Epithelial cell of prostate (primary cell): Measurements from ENCODE around the gene C19orf25.

Source experiments
- DNase-seq: peaks from one replicate; pipeline ENCODE4 v3.0.0-alpha.2; 2011; ENCODE audit warnings: low read depth, low spot score
- H3K27ac ChIP-seq: fragments of 450-650 bp; 2 replicates; pipeline ENCODE4 v1.5.1; 2017; ENCODE audit warnings: mild to moderate bottlenecking

Gene C19orf25

DNA sequence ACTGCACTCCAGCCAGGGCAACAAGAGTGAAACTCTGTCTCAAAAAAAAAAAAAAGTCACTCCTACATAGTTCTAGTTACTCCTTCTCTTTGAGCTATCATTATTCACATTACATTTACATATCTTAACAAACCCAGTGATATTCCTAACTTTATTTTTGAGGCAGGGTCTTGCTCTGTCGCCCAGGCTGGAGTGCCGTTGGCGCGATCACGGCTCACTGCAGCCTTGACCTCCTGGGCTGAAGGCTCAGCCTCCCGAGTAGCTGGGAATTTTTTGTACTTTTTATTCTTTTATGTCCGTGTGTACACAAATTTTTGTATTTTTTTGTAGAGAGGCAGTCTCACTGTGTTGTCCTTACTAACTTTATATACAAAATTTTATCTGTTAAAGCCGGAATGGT, 41.4 kb downstream of the C19orf25 start:
- peak overlapping the region; percentile 81 for H3K27ac ChIP-seq
- DNase-seq = no peak

DNA sequence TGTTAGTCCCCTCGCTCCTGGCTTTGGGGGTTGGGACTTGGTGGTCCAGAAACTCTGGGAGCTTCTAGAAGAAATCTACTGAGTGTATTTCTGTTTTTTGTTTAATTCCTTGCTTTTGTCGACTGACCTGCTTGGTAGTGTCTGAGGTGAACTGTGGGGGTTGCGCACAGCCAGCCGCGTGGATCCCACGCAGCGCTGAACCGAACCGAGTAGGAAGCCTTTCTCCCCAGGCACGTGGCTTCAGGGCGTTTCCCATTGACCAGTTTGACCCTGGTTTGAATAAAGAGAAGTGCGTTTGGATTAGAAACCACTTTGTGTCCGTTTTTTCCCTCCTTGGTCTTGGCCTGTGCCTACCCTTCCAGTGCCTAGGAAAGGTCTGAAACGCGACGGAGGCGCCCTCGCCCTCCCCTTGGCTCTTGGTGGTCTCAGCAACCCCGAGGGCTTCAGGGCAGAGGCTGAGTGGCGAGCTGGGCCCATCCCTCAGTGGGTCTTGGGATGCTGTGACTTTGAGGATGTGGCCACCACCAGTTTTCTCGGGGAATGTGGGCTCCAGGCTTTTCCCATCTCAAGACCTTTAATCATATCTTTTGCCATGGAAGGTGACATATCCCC, 43.5 kb downstream of the C19orf25 start:
- H3K27ac ChIP-seq = no peak overlapping the region
- no peak for DNase-seq

DNA sequence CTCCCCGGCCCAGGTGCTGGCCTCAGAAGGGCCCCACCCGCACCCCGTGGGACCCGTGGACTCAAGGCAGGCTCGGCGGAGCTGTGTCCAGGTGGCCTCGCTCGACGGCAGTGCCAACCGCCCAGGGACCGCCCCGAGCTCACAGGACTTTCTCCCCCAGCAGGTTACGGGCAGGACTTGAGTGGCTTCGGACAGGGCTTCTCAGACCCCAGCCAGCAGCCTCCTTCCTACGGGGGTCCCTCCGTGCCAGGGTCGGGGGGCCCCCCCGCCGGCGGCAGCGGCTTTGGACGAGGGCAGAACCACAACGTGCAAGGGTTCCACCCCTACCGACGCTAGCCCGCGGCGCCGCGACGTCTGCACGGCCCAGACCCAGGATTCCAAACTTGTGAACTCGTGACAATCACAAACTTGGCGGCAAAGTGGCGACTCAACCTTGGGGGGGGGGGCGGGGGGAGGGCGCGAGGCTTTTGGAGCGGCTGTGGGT, 44.4 kb downstream of the C19orf25 start:
- no peak for DNase-seq
- no peak overlapping the region for H3K27ac ChIP-seq

DNA sequence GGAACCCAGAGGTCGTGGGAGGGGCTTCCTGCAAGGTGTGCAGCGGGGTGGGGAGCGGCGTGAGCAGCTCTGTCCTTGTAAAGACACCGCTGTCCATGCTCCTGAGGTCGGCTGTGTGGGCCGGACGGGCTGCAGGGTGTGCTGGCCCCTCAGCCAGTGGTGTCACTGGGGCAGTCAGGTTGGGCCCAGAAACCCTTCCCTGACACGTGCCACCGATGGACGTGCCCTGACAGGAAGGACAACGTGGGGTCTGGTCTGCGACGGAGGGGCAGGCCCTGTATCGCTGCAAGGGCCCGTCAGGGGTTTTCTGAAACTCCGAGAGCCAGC, 45.0 kb downstream of the C19orf25 start:
- H3K27ac ChIP-seq = no peak overlapping the region

DNA sequence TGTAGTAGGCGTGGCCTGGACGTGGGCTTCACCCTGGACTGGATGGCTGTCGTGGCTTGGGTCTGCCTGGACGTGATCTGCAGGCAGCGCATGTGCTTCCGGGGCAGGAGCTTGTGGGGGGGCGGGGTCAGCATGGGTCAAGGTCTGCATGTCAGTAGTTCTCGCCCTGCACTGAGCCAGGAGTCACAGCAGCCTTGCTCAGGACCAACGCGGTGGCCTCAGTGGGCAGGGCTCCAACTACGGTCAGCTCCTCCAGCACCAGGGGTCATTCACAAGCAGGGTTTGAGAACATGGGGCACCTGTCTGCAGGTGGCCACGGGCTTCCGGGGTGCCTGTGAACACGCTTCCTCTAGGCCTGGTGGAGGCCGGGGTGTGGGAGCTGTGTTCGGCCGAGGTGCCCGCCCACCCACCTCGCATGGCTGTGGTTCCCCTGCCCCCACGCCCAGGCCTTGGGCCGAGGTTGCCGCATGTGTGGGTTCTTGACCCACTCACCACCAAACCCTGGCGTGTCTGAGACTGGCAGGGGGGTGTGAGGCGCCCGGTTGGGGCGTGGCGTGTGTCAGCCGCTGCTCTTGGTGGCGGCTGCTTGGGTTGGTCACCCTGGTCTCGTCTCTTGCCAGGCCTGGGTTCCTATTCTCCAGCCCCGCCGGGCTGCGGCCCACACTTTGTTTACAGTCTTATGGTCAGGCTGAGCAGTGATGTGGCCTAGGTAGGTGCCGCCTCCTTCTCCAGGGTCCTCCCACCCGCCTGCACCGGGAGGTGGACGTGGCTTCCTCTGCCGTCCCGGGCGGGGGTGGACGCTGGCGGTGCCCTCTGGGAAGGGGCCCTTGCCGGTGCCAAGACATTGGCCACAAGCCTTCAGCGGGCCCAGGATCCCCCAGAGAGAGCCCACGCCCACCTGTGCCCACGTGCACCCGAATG, 45.6 kb downstream of the C19orf25 start:
- no peak overlapping the region for H3K27ac ChIP-seq
- no peak for DNase-seq

More for the DNA sequence above, 45.0 kb downstream of the C19orf25 start:
- DNase-seq = no peak

DNA sequence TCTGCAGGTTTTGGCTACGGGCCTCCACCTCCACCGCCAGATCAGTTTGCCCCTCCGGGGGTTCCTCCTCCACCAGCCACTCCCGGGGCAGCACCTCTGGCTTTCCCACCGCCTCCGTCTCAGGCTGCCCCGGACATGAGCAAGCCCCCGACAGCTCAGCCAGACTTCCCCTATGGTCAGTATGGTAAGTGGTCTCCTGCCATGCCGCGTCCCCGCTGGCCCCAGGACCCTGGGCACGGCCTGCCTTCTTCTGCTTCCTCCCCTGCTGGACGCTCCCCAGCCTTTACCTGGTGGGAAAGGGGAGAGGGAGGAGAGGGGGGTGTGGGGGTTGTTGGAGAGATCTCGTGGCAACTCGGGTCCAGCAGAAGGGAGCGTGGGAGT, 46.5 kb downstream of the C19orf25 start:
- H3K27ac ChIP-seq = no peak overlapping the region
- no peak for DNase-seq

DNA sequence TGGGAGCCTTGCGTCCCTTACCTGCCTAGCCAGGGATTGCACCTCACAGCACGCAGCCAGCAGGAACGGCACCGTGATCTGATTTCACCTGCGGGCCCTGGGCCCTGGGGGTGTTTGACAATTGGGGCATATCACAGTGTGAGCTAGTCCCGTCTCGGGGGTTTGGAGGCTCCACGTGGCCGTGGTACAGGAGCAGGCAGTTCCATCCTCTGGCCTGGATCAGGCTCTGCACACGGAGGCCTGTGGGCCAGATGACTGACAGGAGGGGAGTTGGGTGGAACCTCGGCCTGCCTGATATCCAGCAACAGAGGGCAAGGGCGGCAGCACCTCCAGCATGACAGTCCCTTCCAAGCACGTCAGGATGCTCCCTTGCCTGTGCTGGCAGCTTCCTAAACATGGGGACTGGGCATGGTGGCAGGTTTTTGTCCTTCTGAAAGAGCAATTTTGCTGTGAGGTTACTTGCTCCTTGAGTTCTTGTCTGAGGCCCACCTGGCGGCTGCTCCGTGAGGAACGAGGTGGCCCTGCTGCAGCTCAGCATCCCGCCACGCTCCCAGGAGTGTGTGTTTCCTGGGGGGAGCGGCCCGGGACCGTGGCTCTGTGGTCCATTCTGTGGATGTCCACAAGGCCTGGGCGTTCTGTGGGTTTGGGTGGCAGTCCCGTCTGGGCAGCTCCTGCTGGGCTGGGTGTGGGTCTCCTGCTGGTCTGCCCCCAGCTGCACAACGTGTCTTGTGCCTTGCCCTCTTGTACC, 47.1 kb downstream of the C19orf25 start:
- DNase-seq = no peak
- no peak overlapping the region for H3K27ac ChIP-seq

DNA sequence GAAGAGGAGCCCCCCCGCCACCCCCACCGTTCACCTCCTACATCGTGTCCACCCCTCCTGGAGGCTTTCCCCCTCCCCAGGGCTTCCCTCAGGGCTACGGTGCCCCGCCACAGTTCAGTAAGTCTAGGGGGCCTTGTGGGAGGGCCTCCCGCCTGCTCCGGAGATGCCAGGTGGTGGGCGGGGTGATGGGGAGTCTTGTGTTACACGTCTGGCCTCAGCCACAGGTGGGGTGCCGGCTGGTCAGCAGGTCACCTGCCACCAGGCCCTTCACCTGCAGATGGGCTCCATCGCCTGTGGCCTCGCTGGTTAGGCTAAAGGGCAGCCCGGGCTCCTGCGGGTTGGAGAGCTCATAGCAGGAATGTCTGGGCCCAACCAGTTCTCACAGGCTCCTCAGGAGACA, 48.8 kb downstream of the C19orf25 start:
- no peak for DNase-seq
- no peak overlapping the region for H3K27ac ChIP-seq

DNA sequence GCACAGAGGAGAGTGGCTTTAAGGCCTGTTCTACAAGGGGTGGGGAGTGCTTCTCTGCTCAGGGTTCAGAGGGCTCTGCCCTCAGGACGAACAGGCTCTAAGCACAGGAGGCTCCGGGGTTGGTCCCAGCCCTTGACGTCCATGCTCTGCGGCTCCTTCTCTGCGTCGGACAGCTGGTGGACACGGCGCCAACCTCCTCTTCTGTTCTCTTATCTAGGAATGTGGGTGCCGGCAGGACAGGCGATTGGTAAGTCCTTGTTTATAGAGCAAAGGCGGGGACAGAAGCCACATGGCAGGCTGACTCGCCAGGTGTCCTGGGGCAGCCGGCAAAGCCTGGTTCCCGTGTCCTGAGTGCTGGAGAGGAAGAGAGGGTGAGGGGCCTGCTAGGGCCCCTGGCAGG, 49.3 kb downstream of the C19orf25 start:
- no peak for DNase-seq
- H3K27ac ChIP-seq = no peak overlapping the region

DNA sequence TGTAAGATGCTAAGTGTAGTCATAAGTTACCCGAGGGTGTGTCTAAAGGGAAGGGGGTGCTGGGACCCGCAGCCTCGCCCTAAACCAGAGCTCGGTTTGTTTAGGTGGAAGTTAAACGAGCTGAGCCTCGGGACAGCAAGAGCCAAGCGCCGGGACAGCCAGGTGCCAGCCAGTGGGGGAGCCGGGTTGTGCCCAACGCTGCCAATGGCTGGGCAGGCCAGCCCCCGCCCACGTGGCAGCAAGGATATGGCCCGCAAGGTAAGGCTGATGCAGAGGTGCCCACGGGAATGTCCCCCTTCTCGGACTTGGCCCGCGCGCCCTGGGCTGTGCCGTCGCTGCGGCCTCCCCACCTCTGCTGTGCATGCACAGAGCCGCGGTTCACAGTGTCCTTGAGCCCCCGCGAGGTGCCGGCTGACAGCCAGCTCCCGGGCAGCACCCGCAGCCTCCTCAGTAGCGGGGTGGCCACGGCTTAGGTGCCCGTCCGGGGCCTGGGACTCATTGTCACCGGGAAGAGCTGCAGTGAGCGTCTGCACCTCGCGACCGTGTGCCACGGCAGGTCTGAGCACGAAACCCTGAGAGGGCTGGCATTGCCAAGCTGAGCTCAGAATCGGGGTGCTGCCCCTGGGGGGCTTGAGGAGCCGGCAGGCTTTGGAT, 50.1 kb downstream of the C19orf25 start:
- H3K27ac ChIP-seq = no peak overlapping the region

DNA sequence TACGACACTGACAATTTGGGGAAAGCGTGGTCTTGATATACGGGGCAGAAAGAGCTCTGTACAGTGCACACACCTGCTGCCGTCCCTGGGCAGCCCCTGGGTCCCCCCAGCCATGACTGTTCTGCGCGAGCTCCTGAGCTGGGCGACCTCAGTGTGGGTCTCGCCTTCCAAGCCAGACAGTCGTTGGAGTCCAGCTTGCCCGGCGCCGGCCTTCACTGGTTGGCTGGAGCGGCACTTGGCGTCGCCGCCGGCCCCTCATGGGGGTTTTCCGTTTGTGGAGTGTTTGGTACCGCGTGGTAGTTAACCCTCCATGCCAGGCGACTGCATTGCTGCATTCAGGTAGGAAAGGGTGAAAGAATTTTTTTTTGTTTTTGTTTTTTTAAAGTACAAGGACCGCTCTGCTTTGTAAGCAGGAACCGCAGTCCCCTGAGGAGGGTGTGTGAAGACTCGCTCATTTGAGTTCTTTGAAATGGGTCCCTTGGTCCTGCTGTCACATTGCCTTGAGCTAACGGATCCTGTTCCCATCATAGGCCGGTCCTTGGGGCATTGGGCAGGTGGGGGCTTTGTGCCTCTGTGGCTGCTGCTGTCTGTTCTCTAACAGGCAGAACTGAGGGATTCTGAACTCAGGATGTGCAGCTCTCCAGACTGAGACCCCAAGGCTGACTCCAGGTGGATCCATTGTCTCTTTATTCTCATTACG, 51.6 kb downstream of the C19orf25 start:
- H3K27ac ChIP-seq = no peak overlapping the region
- no peak for DNase-seq

More for the DNA sequence above, 50.1 kb downstream of the C19orf25 start:
- no peak for DNase-seq

DNA sequence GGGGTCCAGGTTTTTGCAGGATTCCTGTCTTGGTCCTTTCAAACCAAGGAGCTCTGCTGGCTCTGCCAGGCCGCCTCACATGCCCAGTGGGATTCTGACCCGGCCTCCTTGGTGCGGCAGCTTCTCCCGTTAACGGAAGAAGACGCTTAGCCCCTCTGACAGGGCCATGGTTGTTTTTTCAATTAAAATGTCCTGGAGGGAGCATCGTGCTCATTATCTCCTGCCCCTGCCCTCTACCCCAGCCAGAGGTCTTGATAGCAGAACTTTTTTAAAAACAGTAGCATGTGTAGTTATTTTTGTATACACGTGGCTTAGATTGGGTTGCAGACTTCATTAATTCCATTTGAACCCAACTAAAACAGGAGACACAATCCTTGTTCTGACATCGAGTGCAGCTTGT, 52.3 kb downstream of the C19orf25 start:
- no peak for DNase-seq

DNA sequence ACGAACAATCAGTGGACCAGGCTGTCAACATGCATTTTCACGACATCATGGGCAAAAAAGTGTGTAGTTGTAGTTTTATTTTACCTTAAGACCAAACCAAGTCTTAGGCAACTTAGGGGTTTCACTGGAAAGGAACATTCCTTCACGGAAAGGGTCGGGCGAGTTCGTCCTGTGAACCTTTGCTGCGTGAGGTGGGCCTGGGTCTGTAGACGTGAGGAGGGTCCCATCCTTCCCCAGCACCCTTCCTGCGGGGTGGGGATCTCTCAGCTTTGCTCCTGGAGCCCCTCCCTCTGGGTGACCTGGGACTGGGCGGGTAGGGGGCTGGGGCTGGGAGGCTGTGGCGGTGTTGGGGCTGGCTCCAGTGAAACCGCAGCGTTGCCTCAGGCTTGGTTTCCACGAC, 53.1 kb downstream of the C19orf25 start:
- peak overlapping the region; percentile 71 for H3K27ac ChIP-seq
- DNase-seq = no peak

More for the DNA sequence above, 52.3 kb downstream of the C19orf25 start:
- H3K27ac ChIP-seq = no peak overlapping the region

DNA sequence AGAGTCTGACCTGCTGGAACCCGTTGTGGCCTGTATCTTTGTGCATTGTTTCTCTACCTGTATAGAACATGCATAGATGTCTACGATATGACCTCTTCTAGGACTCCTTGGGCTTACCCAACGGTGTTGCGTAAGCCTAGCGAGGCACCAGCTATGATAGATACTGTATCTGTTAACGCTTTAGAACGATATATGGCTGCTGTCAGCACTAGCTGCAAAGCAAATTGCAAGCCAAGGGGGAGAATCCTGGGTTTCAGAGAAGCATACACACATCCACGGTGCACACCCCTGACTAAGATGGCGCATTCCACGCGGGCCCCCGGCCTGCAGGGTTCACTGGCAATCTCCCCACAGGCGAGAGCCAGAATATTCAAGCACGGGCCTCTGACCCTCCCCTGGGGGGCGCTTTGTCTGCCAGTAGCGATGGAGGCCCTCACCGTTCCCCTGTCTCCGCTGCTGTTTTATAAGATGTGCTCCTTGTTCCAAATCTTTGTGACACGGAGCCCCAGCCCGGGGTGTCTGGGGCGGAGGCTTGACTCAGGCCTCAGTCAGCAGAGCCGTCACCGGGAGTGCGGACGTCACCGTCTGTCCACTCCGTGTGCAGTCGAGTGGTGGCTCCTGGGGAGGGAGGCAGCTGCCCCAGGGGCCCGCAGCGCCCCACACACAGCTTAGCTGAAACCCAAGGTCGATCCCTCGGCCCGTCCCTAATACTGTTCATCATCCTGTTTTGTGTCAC, 53.7 kb downstream of the C19orf25 start:
- DNase-seq = peak; percentile 74
- H3K27ac ChIP-seq = peak overlapping the region; percentile 71

DNA sequence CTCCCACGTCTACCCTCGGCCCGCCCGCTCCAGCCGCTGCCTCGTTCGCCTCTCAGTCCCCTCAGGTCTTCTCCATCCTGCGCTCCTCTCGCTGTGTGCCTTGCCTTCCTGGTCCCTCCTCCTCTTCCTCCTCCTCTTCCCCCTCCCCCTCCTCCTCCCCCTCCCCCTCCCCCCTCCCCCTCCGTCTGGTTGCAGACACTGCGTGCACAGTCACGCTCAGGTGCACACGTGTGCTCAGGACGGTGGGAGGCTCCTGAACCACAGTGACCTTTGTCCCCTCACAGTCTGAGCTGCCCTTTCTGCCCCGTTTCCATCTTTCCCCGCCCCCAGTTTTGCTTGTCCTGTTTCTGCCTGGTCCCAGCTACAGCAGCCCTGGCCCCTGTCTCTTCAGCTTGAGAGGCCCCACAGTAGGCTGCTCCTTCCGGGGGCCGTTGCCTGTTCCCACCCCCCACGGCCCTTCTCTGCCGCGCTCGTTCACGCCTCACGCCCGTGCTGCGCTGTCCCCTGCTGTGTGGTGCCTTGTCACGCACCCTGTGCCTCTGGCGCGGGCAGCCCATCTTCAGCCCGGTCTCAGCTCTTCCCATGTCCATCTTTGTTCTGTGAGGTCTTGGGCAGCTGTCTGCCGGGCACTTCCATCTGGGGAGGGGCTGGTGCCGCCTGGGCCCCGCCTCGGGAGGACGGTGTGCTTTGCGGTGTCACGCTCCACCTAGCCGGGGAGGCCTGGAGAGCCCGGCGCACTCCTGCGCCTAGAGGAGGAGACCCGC, 54.6 kb downstream of the C19orf25 start:
- peak overlapping the region; percentile 71 for H3K27ac ChIP-seq
- DNase-seq = no peak

DNA sequence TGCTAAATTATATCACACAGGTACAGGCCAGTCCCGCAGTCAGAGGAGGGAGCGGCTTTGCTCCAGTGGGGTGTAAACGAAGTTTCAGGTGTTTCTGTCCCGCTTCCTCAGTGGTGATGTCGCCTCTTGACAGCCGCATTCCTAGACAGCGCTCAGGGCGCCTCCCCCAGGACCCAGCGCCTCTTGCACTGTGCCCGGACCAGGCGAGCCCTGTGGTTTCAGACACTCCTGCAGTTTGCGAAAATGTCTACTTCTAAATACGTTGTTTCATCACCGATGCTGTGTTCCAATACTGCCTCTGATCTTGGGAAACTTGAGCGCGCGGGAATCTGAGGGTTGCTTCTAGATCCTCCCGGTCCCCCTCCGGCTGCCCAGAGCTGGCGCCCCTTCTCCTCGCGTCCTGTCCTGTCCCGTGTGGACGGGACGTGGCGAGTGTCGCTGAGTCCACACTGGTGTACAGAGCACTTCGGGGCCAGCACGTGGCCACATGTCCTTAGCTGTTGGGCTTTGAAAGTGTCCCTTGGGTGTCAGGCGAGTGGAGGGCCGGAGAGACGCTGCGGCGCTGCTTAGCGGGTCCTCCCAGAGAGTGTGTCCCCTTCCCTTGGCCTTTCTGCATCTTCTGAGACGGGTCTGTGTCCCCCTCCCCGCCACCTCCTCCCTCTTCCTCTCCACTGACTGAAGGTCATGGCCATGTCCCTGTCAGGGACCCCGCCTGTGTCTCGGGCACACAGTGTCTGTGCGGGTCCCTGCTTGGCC, 55.4 kb downstream of the C19orf25 start:
- DNase-seq = no peak
- H3K27ac ChIP-seq = no peak overlapping the region
